ENCODE data around the gene STX4. TPM values are rescaled to one million over a fixed set of nuclear protein-coding genes. Genes with fewer than 3 reads are reported as not detected.

Gene STX4
- total RNA-seq, 1 experiment from 2014 or later, result 85.8 TPM

GRCh38 chr16:30989469-30990047 lies 43.8 kb upstream of the STX4 start:
- no peaks in the 10 kb centered on the region for H3K9me2 ChIP-seq (ENCODE audit: insufficient read depth)
- no peak overlapping the region for H3K4me3 ChIP-seq
- no peaks in the 10 kb centered on the region; the same call in 1 of the 2 replicates for H3K4me1 ChIP-seq (replicated peaks; ENCODE audit: insufficient read depth)
- no peak overlapping the region for H3K4me2 ChIP-seq
- H3F3A ChIP-seq (ENCODE audit: insufficient read depth, low read depth), result peaks cover 1% of the 10 kb centered on the region; the same call in 1 of the 2 replicates
- POLR2A ChIA-PET (ENCODE audit: unreplicated experiment), result no interaction called here
- no peaks in the 10 kb centered on the region for H3K27me3 ChIP-seq (ENCODE audit: insufficient read depth, low read depth)
- BruUV-seq (replicated peaks), result no TSS peak
- H3K36me3 ChIP-seq (ENCODE audit: low read depth), result no peaks in the 10 kb centered on the region
- H3K27ac ChIP-seq, result no peak overlapping the region
- no peaks in the 10 kb centered on the region for H3K9me3 ChIP-seq (ENCODE audit: insufficient read depth, low read depth)
- no peaks in the 10 kb centered on the region for H3K79me2 ChIP-seq (ENCODE audit: low read depth)
- H2AFZ ChIP-seq, result no peak overlapping the region
- intact Hi-C loops (cut with micrococcal nuclease; ENCODE audit: unreplicated experiment), result loop anchor here (5.0 kb wide), 1 partner anchor 398 kb away; no protein-coding TSS in a partner anchor
- TF ChIP-seq EZH2 (IDR thresholded peaks at IDR 0.05; ENCODE audit: low read depth) (no peak), CTCF (conservative IDR thresholded peaks at IDR 0.05) (no peak)
- DNase-seq, result peak in 1 of 2 experiments; percentile 22
- H4K20me1 ChIP-seq (ENCODE audit: insufficient read depth), result no peaks in the 10 kb centered on the region; the same call in 1 of the 2 replicates
- CTCF ChIA-PET, result no interaction called here

GRCh38 chr16:30990105-30990504 lies 43.3 kb upstream of the STX4 start:
- H3K4me3 ChIP-seq, result no peak overlapping the region
- H3K27me3 ChIP-seq (ENCODE audit: insufficient read depth, low read depth), result no peaks in the 10 kb centered on the region
- H3K27ac ChIP-seq, result no peak overlapping the region
- peaks cover 1% of the 10 kb centered on the region; the same call in 1 of the 2 replicates for H3F3A ChIP-seq (ENCODE audit: insufficient read depth, low read depth)
- H3K9me2 ChIP-seq (ENCODE audit: insufficient read depth), result no peaks in the 10 kb centered on the region
- H3K4me1 ChIP-seq (replicated peaks; ENCODE audit: insufficient read depth), result no peaks in the 10 kb centered on the region; the same call in 1 of the 2 replicates
- ChIA-PET POLR2A (ENCODE audit: unreplicated experiment) (no interaction called here), CTCF (no interaction called here)
- no peaks in the 10 kb centered on the region for H3K79me2 ChIP-seq (ENCODE audit: low read depth)
- no TSS peak for BruUV-seq (replicated peaks)
- no peaks in the 10 kb centered on the region for H3K36me3 ChIP-seq (ENCODE audit: low read depth)
- no peaks in the 10 kb centered on the region for H4K20me1 ChIP-seq (ENCODE audit: insufficient read depth)
- H3K4me2 ChIP-seq, result no peak overlapping the region
- peak in 1 of 2 experiments; percentile 33 for DNase-seq
- TF ChIP-seq CTCF (conservative IDR thresholded peaks at IDR 0.05) (no peak), EZH2 (IDR thresholded peaks at IDR 0.05; ENCODE audit: low read depth) (no peak)
- no peak overlapping the region for H2AFZ ChIP-seq
- no peaks in the 10 kb centered on the region for H3K9me3 ChIP-seq (ENCODE audit: insufficient read depth, low read depth)
- intact Hi-C loops (cut with micrococcal nuclease; ENCODE audit: unreplicated experiment), result no loop called here

GRCh38 chr16:30991052-30991451 lies 42.3 kb upstream of the STX4 start:
- no peaks in the 10 kb centered on the region for H3K79me2 ChIP-seq (ENCODE audit: low read depth)
- H3K36me3 ChIP-seq (ENCODE audit: low read depth), result no peaks in the 10 kb centered on the region
- intact Hi-C loops (cut with micrococcal nuclease; ENCODE audit: unreplicated experiment), result no loop called here

More at GRCh38 chr16:30991052-30991451, 42.3 kb upstream of the STX4 start:
- Histone ChIP-seq H3K4me1 (replicated peaks; ENCODE audit: insufficient read depth) (no peaks in the 10 kb centered on the region), H3K4me2 (no peak overlapping the region), H3K4me3 (no peak overlapping the region), H3K9me3 (ENCODE audit: insufficient read depth, low read depth) (no peaks in the 10 kb centered on the region), H4K20me1 (ENCODE audit: insufficient read depth) (no peaks in the 10 kb centered on the region), H2AFZ (no peak overlapping the region), H3K27ac (no peak overlapping the region), H3K27me3 (ENCODE audit: insufficient read depth, low read depth) (no peaks in the 10 kb centered on the region), H3F3A (ENCODE audit: insufficient read depth, low read depth) (peaks cover 10% of the 10 kb centered on the region; the same call in 1 of the 2 replicates), H3K9me2 (ENCODE audit: insufficient read depth) (no peaks in the 10 kb centered on the region)
- POLR2A ChIA-PET (ENCODE audit: unreplicated experiment), result interaction anchor here (0.5 kb wide), 1 partner anchor 126 kb away, joined by 4 read pairs; the partner anchor contains the start of gene KAT8
- CTCF ChIA-PET, result no interaction called here
- TF ChIP-seq EZH2 (IDR thresholded peaks at IDR 0.05; ENCODE audit: low read depth), result no peak
- no TSS peak for BruUV-seq (replicated peaks)
- peak in 1 of 2 experiments; percentile 33 for DNase-seq
